IPS-15b (cell line): ENCODE data around the gene RASD1.

ENCODE experiments used
- H3K27me3 ChIP-seq: one replicate; pipeline ENCODE4 v1.6.1; 2013; ENCODE audit warnings: low read length; ENCODE audit not compliant: control insufficient read depth, insufficient read depth
- H3K36me3 ChIP-seq: one replicate; pipeline ENCODE4 v1.6.1; 2013; ENCODE audit warnings: low read length; ENCODE audit not compliant: control insufficient read depth, insufficient read depth
- H3K4me1 ChIP-seq: one replicate; pipeline ENCODE4 v1.6.1; 2013; ENCODE audit warnings: mild to moderate bottlenecking, low read length; ENCODE audit not compliant: control insufficient read depth, insufficient read depth
- H3K4me3 ChIP-seq: one replicate; pipeline ENCODE4 v1.5.1; 2013; ENCODE audit warnings: low read depth, low read length
- H3K9ac ChIP-seq: one replicate; pipeline ENCODE4 v1.6.1; 2013; ENCODE audit warnings: low read depth, mild to moderate bottlenecking, low read length
- H3K9me3 ChIP-seq: one replicate; pipeline ENCODE4 v1.6.1; 2013; ENCODE audit warnings: mild to moderate bottlenecking, low read length; ENCODE audit not compliant: control insufficient read depth, insufficient read depth

Gene RASD1

GRCh38 chr17:17506893-17507464, 10.8 kb upstream of the RASD1 start:
- H3K27me3 ChIP-seq, result no peaks in the 10 kb centered on the region
- H3K9me3 ChIP-seq, result no peaks in the 10 kb centered on the region
- no peak overlapping the region for H3K9ac ChIP-seq
- no peaks in the 10 kb centered on the region for H3K36me3 ChIP-seq
- no peaks in the 10 kb centered on the region for H3K4me1 ChIP-seq
- no peak overlapping the region for H3K4me3 ChIP-seq

- Histone ChIP-seq H3K36me3 (no peaks in the 10 kb centered on the region), H3K4me3 (no peak overlapping the region), H3K4me1 (no peaks in the 10 kb centered on the region), H3K9ac (no peak overlapping the region), H3K27me3 (no peaks in the 10 kb centered on the region), H3K9me3 (no peaks in the 10 kb centered on the region)
Observed at GRCh38 chr17:17506181-17506741, 10.1 kb upstream of the RASD1 start.

- Histone ChIP-seq H3K9ac (no peak overlapping the region), H3K4me3 (no peak overlapping the region), H3K4me1 (no peaks in the 10 kb centered on the region)
Observed at GRCh38 chr17:17505610-17506171, 9.5 kb upstream of the RASD1 start.

GRCh38 chr17:17505151-17505550, 9.0 kb upstream of the RASD1 start:
- Histone ChIP-seq H3K9me3 (no peaks in the 10 kb centered on the region), H3K36me3 (no peaks in the 10 kb centered on the region), H3K27me3 (no peaks in the 10 kb centered on the region), H3K4me1 (no peaks in the 10 kb centered on the region), H3K9ac (no peak overlapping the region), H3K4me3 (no peak overlapping the region)

More at GRCh38 chr17:17505610-17506171, 9.5 kb upstream of the RASD1 start:
- no peaks in the 10 kb centered on the region for H3K36me3 ChIP-seq
- no peaks in the 10 kb centered on the region for H3K27me3 ChIP-seq
- no peaks in the 10 kb centered on the region for H3K9me3 ChIP-seq

GRCh38 chr17:17504341-17505140, 8.3 kb upstream of the RASD1 start:
- Histone ChIP-seq H3K4me3 (no peak overlapping the region), H3K4me1 (no peaks in the 10 kb centered on the region), H3K9me3 (no peaks in the 10 kb centered on the region), H3K27me3 (no peaks in the 10 kb centered on the region), H3K36me3 (no peaks in the 10 kb centered on the region), H3K9ac (no peak overlapping the region)

- Histone ChIP-seq H3K9me3 (no peaks in the 10 kb centered on the region), H3K4me3 (no peak overlapping the region), H3K4me1 (no peaks in the 10 kb centered on the region), H3K36me3 (no peaks in the 10 kb centered on the region), H3K27me3 (no peaks in the 10 kb centered on the region), H3K9ac (no peak overlapping the region)
Observed at GRCh38 chr17:17503566-17504130, 7.5 kb upstream of the RASD1 start.

- H3K9ac ChIP-seq, result peak overlapping the region; percentile 37
Observed at GRCh38 chr17:17502741-17503565, 6.8 kb upstream of the RASD1 start.

GRCh38 chr17:17500999-17501605, 4.9 kb upstream of the RASD1 start:
- Histone ChIP-seq H3K36me3 (no peaks in the 10 kb centered on the region), H3K9ac (no peak overlapping the region), H3K9me3 (no peaks in the 10 kb centered on the region), H3K27me3 (no peaks in the 10 kb centered on the region), H3K4me3 (no peak overlapping the region), H3K4me1 (no peaks in the 10 kb centered on the region)

More at GRCh38 chr17:17502741-17503565, 6.8 kb upstream of the RASD1 start:
- Histone ChIP-seq H3K27me3 (no peaks in the 10 kb centered on the region), H3K9me3 (no peaks in the 10 kb centered on the region), H3K4me3 (no peak overlapping the region), H3K36me3 (no peaks in the 10 kb centered on the region), H3K4me1 (no peaks in the 10 kb centered on the region)

GRCh38 chr17:17499402-17500145, 3.4 kb upstream of the RASD1 start:
- Histone ChIP-seq H3K4me1 (peaks cover 3% of the 10 kb centered on the region), H3K9me3 (no peaks in the 10 kb centered on the region), H3K36me3 (no peaks in the 10 kb centered on the region), H3K4me3 (no peak overlapping the region), H3K9ac (no peak overlapping the region), H3K27me3 (peaks cover 11% of the 10 kb centered on the region)

GRCh38 chr17:17498606-17499301, 2.6 kb upstream of the RASD1 start:
- H3K9ac ChIP-seq, result no peak overlapping the region
- no peaks in the 10 kb centered on the region for H3K36me3 ChIP-seq
- peaks cover 11% of the 10 kb centered on the region for H3K27me3 ChIP-seq
- peaks cover 7% of the 10 kb centered on the region for H3K4me1 ChIP-seq
- H3K4me3 ChIP-seq, result no peak overlapping the region
- H3K9me3 ChIP-seq, result no peaks in the 10 kb centered on the region
